Astrocyte of the cerebellum (primary cell): Measurements from ENCODE around the gene ADSS1.

Experiments used
- DNase-seq: peaks from one replicate; pipeline ENCODE4 v3.0.0-alpha.2; 2011; ENCODE audit warnings: low read depth
- H3K4me3 ChIP-seq: 2 replicates; pipeline ENCODE4 v1.5.1; 2011; ENCODE audit warnings: mild to moderate bottlenecking, low read depth, low read length, moderate library complexity
- in situ Hi-C: cut with HindIII; loops from 2 replicates; pipeline ENCODE4 v1.10.0; 2017; ENCODE audit warnings: low sequenced_read_pairs
- TF ChIP-seq, protein P1 (sequence below): IDR thresholded peaks from 2 replicates; pipeline ENCODE4 v1.5.1; 2012; ENCODE audit warnings: low read length, low read depth, moderate library complexity, mild to moderate bottlenecking; ENCODE audit errors: missing control alignments

ADSS1 gene

DNA sequence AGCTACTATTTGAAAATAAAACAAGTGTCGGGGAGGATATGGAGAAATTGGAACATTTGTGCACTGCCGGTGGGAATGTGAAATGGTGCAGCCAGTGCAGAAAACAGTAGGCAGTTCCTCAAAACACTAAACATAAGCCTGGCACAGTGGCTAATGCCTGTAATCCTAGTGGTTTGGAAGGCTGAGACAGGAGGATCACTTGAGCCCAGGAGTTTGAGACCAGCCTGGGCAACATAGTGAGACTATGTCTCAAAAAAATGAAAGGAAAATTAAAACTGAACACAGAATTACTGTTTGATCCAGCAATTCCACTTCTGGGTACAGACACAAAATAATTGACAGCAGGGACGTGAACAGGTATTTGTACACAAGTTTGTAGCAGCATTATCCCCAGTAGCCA, 41.5 kb downstream of the ADSS1 start:
- TF ChIP-seq, protein P1, sequence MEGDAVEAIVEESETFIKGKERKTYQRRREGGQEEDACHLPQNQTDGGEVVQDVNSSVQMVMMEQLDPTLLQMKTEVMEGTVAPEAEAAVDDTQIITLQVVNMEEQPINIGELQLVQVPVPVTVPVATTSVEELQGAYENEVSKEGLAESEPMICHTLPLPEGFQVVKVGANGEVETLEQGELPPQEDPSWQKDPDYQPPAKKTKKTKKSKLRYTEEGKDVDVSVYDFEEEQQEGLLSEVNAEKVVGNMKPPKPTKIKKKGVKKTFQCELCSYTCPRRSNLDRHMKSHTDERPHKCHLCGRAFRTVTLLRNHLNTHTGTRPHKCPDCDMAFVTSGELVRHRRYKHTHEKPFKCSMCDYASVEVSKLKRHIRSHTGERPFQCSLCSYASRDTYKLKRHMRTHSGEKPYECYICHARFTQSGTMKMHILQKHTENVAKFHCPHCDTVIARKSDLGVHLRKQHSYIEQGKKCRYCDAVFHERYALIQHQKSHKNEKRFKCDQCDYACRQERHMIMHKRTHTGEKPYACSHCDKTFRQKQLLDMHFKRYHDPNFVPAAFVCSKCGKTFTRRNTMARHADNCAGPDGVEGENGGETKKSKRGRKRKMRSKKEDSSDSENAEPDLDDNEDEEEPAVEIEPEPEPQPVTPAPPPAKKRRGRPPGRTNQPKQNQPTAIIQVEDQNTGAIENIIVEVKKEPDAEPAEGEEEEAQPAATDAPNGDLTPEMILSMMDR: no peak
- DNase-seq: no peak
- in situ Hi-C loops: no loop called here
- H3K4me3 ChIP-seq: no peak overlapping the region

DNA sequence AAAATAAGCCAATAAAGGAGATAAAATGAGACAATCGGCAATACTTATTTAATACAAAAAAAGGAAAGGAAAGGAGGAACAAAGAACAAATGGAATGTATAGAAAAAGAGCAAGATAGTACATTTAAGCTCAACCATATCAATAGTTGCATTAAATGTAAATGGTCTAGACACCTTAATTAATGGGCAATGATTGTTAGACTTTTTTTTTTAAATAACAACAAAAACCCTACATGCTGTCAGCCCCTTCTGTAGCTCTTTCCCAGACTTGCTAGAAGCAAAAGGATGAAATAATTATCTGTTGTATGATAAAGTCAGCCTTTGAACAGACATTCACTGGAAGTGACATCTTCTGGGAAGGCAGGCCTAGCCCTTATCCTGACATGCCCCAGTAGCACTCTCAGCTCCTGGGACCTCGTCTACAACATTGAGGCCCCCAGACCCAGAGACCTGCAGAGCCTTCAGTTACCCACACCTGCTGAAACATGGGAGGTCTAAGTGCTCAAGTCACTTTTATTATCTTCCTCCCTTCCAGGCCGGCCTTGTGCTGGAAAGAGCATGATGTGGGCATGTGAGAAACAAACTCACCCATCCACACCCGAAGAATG, 42.3 kb downstream of the ADSS1 start:
- TF ChIP-seq, protein P1: no peak
- in situ Hi-C loops: no loop called here
- no peak for DNase-seq
- H3K4me3 ChIP-seq: no peak overlapping the region

DNA sequence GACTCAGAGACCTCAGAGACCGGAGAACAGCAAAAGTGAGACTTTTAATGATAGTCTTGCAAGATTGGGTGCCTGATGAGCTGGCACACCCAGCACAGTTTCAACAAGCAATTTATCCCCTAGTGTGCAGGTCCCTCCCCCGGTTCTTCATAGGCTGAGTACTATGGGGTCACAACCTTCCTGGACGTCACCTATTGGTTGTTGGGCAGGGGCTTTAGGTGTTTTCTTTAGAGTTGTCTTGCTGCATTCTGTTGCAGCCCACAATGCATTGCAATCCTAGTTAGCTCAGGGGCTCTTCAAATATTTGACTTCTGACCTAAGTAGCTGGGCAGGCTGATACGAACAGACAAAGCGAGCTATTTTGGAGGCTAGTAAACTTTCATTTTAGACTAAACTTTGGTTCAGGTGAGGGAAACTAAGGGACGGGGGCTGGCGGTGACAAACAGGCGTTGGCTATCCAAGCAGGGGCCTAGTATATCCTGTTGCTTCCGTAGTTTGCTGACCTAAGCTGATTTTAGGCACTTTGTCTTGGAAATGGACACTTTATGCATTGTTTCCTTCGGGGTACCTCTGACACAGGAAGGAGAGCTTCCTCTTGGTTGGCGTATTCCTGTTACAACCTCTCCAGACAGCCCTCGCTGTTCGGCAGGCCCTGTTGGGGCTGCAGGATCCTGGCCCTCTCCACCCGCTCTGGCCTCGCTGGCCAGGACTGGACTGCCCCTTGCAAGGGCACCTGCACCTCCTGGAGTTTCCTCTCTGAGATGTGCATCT, 43.0 kb downstream of the ADSS1 start:
- in situ Hi-C loops: no loop called here
- no peak for DNase-seq
- TF ChIP-seq, protein P1: no peak
- no peak overlapping the region for H3K4me3 ChIP-seq

DNA sequence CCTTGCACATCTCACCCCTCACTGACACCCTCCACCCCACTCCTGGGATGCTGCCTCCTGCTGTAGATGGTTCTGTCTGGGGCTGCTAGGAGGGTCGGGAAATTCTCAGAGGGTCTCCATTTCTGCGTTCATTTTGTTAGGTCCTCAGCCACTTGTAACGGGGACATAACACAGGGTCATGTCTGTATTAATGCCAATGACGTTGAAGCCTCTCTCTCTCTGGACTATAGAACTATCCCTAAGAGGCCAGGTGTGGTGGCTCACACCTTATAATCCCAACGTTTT, 43.5 kb downstream of the ADSS1 start:
- in situ Hi-C loops: no loop called here
- H3K4me3 ChIP-seq: no peak overlapping the region
- TF ChIP-seq, protein P1: no peak
- no peak for DNase-seq

DNA sequence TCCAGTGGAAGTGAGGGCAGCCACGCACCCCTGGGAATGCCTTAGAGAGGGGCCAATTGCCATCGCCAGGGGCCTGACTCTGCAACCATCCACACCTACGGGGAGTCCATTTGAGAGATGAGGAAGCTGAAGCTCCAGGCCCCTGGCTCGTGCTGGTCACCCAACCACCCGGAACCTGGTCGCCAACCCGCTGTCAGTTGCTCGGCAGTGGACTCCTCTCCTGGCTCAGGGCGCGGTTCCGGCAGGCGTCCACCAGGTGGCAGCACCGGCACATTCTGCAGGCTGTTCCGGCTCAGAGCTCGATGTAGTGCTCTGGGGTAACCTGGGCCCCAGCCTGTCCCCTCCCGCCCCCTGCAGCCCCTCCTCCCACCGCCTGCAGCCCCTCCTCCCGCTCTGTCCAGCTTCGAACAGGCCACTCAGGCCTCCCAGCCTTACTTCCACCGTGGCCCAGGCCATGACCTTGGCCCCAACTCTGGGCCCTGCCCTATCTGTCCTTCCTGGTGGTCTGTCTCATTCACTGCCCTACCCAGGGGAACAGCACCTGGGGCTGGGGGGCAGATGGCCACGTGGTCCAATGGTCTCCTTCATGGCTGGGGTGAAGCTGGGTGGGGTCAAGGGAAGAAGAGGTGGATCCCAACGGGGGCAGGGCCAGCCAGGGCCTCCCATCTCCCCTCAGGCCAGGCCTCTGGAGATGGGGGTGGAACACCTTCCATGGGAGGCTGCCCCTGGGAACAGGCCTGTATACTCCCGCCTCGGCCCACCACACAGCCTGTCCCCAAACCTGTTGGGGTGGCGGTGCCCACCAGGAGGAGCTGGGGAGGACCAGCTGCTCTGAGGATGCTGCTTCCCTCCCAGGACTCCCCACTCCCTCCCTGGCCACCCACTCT, 44.7 kb downstream of the ADSS1 start:
- in situ Hi-C loops: no loop called here
- H3K4me3 ChIP-seq: no peak overlapping the region
- peak; percentile 53 for DNase-seq
- TF ChIP-seq, protein P1: peak; percentile 64

DNA sequence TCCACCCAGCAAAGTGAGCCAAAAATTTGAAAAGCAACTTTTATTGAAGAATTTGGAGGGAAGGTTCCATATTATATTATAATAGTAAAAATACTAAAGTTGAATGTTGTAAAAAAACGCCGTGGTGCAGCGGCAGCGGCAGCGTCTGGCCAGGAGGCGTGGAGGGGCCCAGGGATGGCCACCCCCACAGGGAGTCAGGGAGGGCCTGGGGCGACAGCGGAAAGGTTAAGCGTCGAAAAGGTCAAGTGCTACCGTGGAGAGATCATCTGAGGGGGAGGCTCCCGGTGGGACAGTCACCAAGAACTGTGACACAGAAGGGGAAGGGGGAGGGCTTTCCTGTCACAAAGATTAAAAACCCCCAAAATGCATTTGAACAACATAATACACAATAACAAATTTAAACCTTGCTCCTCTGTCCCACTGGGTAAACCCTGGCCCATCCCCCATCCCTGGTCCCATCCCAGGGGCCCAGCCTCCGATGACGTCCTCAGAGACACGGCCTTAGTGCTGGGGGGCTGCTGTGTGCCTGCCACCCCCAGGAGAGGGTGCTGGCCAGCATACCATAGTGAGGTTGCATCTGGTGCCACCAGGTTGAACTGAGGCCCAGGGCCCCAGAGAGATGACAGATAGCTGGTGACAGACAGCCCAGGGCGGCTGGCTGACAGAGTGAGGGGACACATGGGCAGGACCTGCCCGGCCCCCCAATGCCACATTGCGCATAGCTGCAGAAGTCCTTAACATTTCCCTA, 45.5 kb downstream of the ADSS1 start:
- TF ChIP-seq, protein P1: no peak
- no peak for DNase-seq
- H3K4me3 ChIP-seq: no peak overlapping the region
- in situ Hi-C loops: loop anchor here (10.0 kb wide), 1 partner anchor 55 kb away; no protein-coding TSS in a partner anchor
